OCI-LY1 (cell line): Measurements from ENCODE around the gene CITED2.

Experiments
- EZH2 ChIP-seq: fragments of 200-600 bp; sonication (generic), shearing (Covaris generic); IDR thresholded peaks from 2 replicates; pipeline ENCODE4 v1.8.0; 2017; ENCODE audit warnings: borderline replicate concordance, mixed run types, mild to moderate bottlenecking, antibody characterized with exemption, low read length, moderate library complexity, mixed read lengths
- TF ChIP-seq, protein P1 (sequence below): fragments of 200-600 bp; sonication (generic), shearing (Covaris generic); IDR thresholded peaks from 2 replicates; pipeline ENCODE4 v1.5.1; 2017; ENCODE audit warnings: mild to moderate bottlenecking, antibody characterized with exemption, low read length, moderate library complexity, mixed read lengths

DNA sequence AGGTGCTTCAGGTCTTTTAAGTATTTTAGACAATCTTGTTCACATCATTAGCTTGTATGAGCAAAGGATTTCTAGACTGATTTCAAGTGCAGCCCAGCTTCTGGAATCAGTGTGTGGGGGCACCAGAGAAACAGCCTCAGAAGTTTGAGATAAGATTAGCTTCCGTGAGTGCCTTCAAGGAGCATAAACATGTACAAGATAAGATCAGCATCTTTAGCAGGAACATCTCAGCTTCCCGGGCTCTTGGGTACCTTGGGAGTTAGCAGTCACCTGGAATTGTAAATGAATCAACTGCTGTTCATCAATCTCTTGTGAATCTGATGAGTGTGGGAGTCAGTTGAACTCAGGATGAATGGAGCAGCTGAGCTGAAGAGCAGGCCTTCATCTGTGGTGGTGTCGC lies 12.0 kb upstream of the CITED2 start:
- TF ChIP-seq, protein P1, sequence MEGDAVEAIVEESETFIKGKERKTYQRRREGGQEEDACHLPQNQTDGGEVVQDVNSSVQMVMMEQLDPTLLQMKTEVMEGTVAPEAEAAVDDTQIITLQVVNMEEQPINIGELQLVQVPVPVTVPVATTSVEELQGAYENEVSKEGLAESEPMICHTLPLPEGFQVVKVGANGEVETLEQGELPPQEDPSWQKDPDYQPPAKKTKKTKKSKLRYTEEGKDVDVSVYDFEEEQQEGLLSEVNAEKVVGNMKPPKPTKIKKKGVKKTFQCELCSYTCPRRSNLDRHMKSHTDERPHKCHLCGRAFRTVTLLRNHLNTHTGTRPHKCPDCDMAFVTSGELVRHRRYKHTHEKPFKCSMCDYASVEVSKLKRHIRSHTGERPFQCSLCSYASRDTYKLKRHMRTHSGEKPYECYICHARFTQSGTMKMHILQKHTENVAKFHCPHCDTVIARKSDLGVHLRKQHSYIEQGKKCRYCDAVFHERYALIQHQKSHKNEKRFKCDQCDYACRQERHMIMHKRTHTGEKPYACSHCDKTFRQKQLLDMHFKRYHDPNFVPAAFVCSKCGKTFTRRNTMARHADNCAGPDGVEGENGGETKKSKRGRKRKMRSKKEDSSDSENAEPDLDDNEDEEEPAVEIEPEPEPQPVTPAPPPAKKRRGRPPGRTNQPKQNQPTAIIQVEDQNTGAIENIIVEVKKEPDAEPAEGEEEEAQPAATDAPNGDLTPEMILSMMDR: no peak
- no peak for TF ChIP-seq EZH2
